Measurements from ENCODE around the gene EIF4G3.

EIF4G3 gene, protein sequence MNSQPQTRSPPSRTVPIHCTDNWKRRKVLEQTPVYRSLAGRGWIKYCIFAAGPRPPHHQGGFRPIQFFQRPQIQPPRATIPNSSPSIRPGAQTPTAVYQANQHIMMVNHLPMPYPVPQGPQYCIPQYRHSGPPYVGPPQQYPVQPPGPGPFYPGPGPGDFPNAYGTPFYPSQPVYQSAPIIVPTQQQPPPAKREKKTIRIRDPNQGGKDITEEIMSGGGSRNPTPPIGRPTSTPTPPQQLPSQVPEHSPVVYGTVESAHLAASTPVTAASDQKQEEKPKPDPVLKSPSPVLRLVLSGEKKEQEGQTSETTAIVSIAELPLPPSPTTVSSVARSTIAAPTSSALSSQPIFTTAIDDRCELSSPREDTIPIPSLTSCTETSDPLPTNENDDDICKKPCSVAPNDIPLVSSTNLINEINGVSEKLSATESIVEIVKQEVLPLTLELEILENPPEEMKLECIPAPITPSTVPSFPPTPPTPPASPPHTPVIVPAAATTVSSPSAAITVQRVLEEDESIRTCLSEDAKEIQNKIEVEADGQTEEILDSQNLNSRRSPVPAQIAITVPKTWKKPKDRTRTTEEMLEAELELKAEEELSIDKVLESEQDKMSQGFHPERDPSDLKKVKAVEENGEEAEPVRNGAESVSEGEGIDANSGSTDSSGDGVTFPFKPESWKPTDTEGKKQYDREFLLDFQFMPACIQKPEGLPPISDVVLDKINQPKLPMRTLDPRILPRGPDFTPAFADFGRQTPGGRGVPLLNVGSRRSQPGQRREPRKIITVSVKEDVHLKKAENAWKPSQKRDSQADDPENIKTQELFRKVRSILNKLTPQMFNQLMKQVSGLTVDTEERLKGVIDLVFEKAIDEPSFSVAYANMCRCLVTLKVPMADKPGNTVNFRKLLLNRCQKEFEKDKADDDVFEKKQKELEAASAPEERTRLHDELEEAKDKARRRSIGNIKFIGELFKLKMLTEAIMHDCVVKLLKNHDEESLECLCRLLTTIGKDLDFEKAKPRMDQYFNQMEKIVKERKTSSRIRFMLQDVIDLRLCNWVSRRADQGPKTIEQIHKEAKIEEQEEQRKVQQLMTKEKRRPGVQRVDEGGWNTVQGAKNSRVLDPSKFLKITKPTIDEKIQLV (N-terminal part only)

DNA sequence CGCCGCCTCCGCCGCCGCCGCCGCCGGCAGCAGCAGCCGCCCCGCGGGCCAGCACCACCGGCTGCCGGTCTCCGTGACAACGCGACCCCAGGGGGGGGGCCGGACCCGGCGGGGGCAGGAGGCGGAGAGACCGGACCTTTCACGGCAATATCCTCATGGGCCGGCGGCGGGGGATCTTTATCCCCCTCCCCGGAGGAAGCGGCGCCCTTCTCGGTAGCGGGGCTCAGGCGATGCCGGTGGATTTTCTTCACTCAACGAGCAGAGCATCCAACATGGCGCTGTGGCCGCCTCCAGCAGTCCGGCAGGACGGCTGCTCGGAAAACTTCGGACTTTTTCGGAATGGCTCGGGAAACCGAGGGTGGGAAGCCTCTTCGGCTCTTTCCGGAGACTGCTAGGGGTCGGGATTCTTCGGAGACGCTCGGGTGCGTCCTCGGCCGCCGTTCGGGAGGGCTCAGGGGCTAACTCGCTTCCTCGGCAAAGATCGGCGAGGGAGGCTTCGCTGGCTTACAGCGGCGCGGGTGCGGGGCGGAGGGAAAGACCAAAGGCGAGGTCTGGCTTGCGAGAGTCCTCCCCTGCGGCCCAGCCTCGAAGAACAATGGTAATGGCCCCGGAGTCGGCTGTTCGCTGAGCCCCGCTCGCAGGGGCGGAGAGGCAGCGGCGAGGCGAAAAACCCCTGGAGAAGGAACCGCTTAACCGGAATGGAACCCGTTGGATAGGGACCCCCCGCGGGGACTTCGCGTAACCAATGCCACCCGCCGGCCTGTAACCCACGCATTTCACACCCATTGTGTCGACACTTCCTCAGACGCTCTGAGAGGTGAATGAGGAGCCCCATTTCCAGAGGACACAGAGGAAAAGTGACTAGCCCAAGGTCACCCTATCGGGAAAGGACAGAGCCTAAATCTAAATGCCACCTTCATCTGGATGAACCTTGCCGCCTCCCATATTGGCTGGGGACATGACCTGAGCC is at the start of gene EIF4G3:
Gene EIF4G3 (minus strand): TSS at position 312 of the 970 bp plus-strand sequence. CDS start 174,155 bp downstream, outside the sequence.
- no peak for TF ChIP-seq EZH2 (optimal IDR thresholded peaks at IDR 0.05; ENCODE audit: low read depth, low read length)
- TF ChIP-seq, protein P1, sequence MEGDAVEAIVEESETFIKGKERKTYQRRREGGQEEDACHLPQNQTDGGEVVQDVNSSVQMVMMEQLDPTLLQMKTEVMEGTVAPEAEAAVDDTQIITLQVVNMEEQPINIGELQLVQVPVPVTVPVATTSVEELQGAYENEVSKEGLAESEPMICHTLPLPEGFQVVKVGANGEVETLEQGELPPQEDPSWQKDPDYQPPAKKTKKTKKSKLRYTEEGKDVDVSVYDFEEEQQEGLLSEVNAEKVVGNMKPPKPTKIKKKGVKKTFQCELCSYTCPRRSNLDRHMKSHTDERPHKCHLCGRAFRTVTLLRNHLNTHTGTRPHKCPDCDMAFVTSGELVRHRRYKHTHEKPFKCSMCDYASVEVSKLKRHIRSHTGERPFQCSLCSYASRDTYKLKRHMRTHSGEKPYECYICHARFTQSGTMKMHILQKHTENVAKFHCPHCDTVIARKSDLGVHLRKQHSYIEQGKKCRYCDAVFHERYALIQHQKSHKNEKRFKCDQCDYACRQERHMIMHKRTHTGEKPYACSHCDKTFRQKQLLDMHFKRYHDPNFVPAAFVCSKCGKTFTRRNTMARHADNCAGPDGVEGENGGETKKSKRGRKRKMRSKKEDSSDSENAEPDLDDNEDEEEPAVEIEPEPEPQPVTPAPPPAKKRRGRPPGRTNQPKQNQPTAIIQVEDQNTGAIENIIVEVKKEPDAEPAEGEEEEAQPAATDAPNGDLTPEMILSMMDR (IDR thresholded peaks at IDR 0.05; ENCODE audit: low read length): no peak
- TF ChIP-seq EZH2phosphoT487 (IDR thresholded peaks at IDR 0.05; ENCODE audit: low read length): no peak
- Histone ChIP-seq H3K4me1 (ENCODE audit: low read length) (peaks cover 6% of the 10 kb centered on the region; the same call in 1 of the 2 replicates), H3K36me3 (replicated peaks; ENCODE audit: insufficient read depth, low read length) (no peaks in the 10 kb centered on the region), H3K27ac (ENCODE audit: low read length) (peak within 1 kb of the TSS; percentile 55; the same call in 1 of the 2 replicates), H3K4me2 (ENCODE audit: low read depth, low read length) (peak within 1 kb of the TSS; percentile 96), H3F3A (ENCODE audit: insufficient read depth, low read length) (peaks cover 9% of the 10 kb centered on the region), H3K9me2 (replicated peaks; ENCODE audit: insufficient read depth, low read length) (no peaks in the 10 kb centered on the region), H2AFZ (ENCODE audit: low read length) (peak within 1 kb of the TSS; percentile 97), H3K4me3 (ENCODE audit: low read length) (peak within 1 kb of the TSS; percentile 92), H3K27me3 (replicated peaks; ENCODE audit: insufficient read depth, low read length) (peaks cover 31% of the 10 kb centered on the region), H3K9ac (ENCODE audit: low read length) (peak within 1 kb of the TSS; percentile 71), H3K9me3 (replicated peaks; ENCODE audit: insufficient read depth, low read length) (no peaks in the 10 kb centered on the region), H4K20me1 (ENCODE audit: insufficient read depth, low read length) (no peaks in the 10 kb centered on the region), H3K79me2 (ENCODE audit: low read length) (peaks cover 29% of the 10 kb centered on the region)
- peak; percentile 97 for DNase-seq

DNA sequence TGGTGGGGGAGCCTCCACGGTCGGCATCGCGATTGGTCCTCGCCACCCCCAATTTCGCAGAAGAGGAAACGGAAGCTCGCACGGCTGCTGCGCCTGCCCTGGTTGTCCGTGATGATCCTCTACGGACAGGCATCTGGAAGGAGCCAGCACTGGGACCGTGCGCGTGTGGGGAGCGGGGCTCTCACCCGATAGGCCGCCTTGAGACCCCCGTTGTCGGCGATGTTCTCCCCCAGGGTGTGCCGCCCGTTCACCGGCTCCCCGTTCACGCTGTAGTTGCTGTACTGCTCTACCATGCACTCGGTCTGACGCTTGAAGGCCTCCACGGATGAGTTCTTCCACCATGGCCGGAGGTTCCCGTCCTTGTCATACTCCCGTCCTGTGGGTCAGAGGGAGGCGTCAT is 48.4 kb upstream of the EIF4G3 start:
- no peak for DNase-seq

More for the DNA sequence above, 48.4 kb upstream of the EIF4G3 start:
- Histone ChIP-seq H3K4me2 (ENCODE audit: low read depth, low read length) (no peak overlapping the region), H3K4me3 (ENCODE audit: low read length) (no peak overlapping the region), H4K20me1 (ENCODE audit: insufficient read depth, low read length) (no peaks in the 10 kb centered on the region), H3K36me3 (replicated peaks; ENCODE audit: insufficient read depth, low read length) (no peaks in the 10 kb centered on the region), H2AFZ (ENCODE audit: low read length) (no peak overlapping the region), H3F3A (ENCODE audit: insufficient read depth, low read length) (no peaks in the 10 kb centered on the region), H3K9ac (ENCODE audit: low read length) (no peak overlapping the region), H3K27me3 (replicated peaks; ENCODE audit: insufficient read depth, low read length) (no peaks in the 10 kb centered on the region), H3K9me3 (replicated peaks; ENCODE audit: insufficient read depth, low read length) (no peaks in the 10 kb centered on the region), H3K27ac (ENCODE audit: low read length) (no peak overlapping the region), H3K4me1 (ENCODE audit: low read length) (no peaks in the 10 kb centered on the region), H3K9me2 (replicated peaks; ENCODE audit: insufficient read depth, low read length) (no peaks in the 10 kb centered on the region), H3K79me2 (ENCODE audit: low read length) (no peaks in the 10 kb centered on the region)
- TF ChIP-seq, protein P1 (IDR thresholded peaks at IDR 0.05; ENCODE audit: low read length): no peak
- TF ChIP-seq EZH2 (optimal IDR thresholded peaks at IDR 0.05; ENCODE audit: low read depth, low read length): no peak
- no peak for TF ChIP-seq EZH2phosphoT487 (IDR thresholded peaks at IDR 0.05; ENCODE audit: low read length)
